Measurements from ENCODE around the gene GMCL2. TPM values are rescaled to one million over a fixed set of nuclear protein-coding genes. Genes with fewer than 3 reads are reported as not detected.

GMCL2 gene
- total RNA-seq, 1 experiment from 2014 or later, result not detected

- ChIA-PET RAD21 (ENCODE audit: low non-redundant PET in 1 of 2, low total read pairs in 2 of 2, uncharacterized antibody in 2 of 2, unreplicated experiment in 2 of 2) (no interaction called here), POLR2A (no interaction called here), CTCF (interaction anchor here (1.0 to 1.5 kb wide), 7 partner anchors 20 to 225 kb away, joined by 3 to 6 read pairs (median 3); partner anchors contain the start of gene HNRNPAB)
- H3K27ac ChIP-seq (ENCODE audit: low read depth, low read length), result no peak overlapping the region
- no peak overlapping the region for H3K4me3 ChIP-seq (replicated peaks in 1 of 2; ENCODE audit: low read depth in 1 of 2, low read length in 2 of 2)
- no peaks in the 10 kb centered on the region for H3K27me3 ChIP-seq (ENCODE audit: insufficient read depth, low read length)
- ATAC-seq, result no peak
- H2AFZ ChIP-seq (ENCODE audit: low read depth, low read length, poor library complexity, severe bottlenecking), result no peak overlapping the region
- intact Hi-C loops (cut with micrococcal nuclease), result loop anchor here (5.0 kb wide), 1 partner anchor 317 kb away; no protein-coding TSS in a partner anchor
- H3K4me1 ChIP-seq (ENCODE audit: control insufficient read depth in 1 of 2, insufficient read depth in 2 of 2, low read length in 2 of 2), result peaks cover 8 to 27% of the 10 kb centered on the region in 2 experiments
- no peak overlapping the region for H3K4me2 ChIP-seq (ENCODE audit: low read length)
- no peaks in the 10 kb centered on the region for H3K9me3 ChIP-seq (ENCODE audit: control insufficient read depth in 1 of 2, insufficient read depth in 1 of 2, low read depth in 1 of 2, low read length in 2 of 2)
- H4K20me1 ChIP-seq (ENCODE audit: insufficient read depth), result no peaks in the 10 kb centered on the region
- no peaks in the 10 kb centered on the region for H3K9me2 ChIP-seq (ENCODE audit: insufficient read depth)
- BruUV-seq (replicated peaks), result no TSS peak
- H3K79me2 ChIP-seq (ENCODE audit: insufficient read depth, low read length), result peaks cover 15% of the 10 kb centered on the region
- no peak overlapping the region for H3K9ac ChIP-seq (ENCODE audit: low read length)
- no peak for DNase-seq (ENCODE audit: low read depth, low spot score)
- no peak for TF ChIP-seq ELF1 (IDR thresholded peaks at IDR 0.05; ENCODE audit: borderline replicate concordance, low read depth)
- no peak for TF ChIP-seq JUND (IDR thresholded peaks at IDR 0.05)
- TF ChIP-seq CBX3 (IDR thresholded peaks at IDR 0.05; ENCODE audit: low read depth), result no peak
- TF ChIP-seq ZFX (IDR thresholded peaks at IDR 0.05), result no peak
- TF ChIP-seq MAX (IDR thresholded peaks at IDR 0.05), result no peak
- TF ChIP-seq YY1 (IDR thresholded peaks at IDR 0.05; ENCODE audit: extremely low read depth, insufficient replicate concordance, low read depth, low read length), result no peak
- TF ChIP-seq CEBPB (IDR thresholded peaks at IDR 0.05; ENCODE audit: low read depth), result no peak
- TF ChIP-seq FOSL1 (IDR thresholded peaks at IDR 0.05; ENCODE audit: low read depth), result no peak
- TF ChIP-seq SIN3A (IDR thresholded peaks at IDR 0.05; ENCODE audit: low read depth), result no peak
- no peak for TF ChIP-seq EGR1 (IDR thresholded peaks at IDR 0.05; ENCODE audit: low read depth)
- TF ChIP-seq TCF7L2 (IDR thresholded peaks at IDR 0.05; ENCODE audit: borderline replicate concordance, extremely low read depth, insufficient read depth, insufficient read length), result no peak
- no peak for TF ChIP-seq POLR2A (IDR thresholded peaks at IDR 0.05; ENCODE audit: borderline replicate concordance, extremely low read depth, insufficient read depth, insufficient read length)
- no peak for TF ChIP-seq RAD21 (IDR thresholded peaks at IDR 0.05; ENCODE audit: low read depth)
- TF ChIP-seq ATF3 (IDR thresholded peaks at IDR 0.05), result no peak
- TF ChIP-seq ZBTB33 (IDR thresholded peaks at IDR 0.05; ENCODE audit: extremely low read depth, insufficient replicate concordance, low read length), result no peak
- peaks cover 0 to 8% of the 10 kb centered on the region in 2 experiments; a peak in 1 of 4 replicates for H3K36me3 ChIP-seq (ENCODE audit: control insufficient read depth in 1 of 2, insufficient read depth in 2 of 2, low read length in 2 of 2)
Measured at GRCh38 chr5:178235588-178235974, 48.4 kb upstream of the GMCL2 start.
